WTC11 (cell line): ENCODE measurements around the gene PLIN1. TPM values are rescaled to one million over a fixed set of nuclear protein-coding genes. Genes with fewer than 3 reads are reported as not detected.

Experiments
- ATAC-seq: fragments of 200-7000 bp; cut with Tn5 transposase; 2 replicates; pipeline ENCODE4 v1.10.0; 2021; ENCODE audit warnings: mild to moderate bottlenecking, moderate library complexity
- CTCF ChIA-PET: fragments of 300-600 bp; sonication (Branson Sonifier 250); formaldehyde crosslinking; loops from one replicate; lab custom pipeline; 2021; ENCODE audit warnings: antibody characterized with exemption; lab: Charles Lee
- POLR2A ChIA-PET: fragments of 350-600 bp; sonication (Branson Sonifier 250); formaldehyde crosslinking; loops from one replicate; lab custom pipeline; 2021; ENCODE audit warnings: antibody characterized with exemption; lab: Charles Lee
- DNase-seq: peaks from one replicate; pipeline ENCODE4 v3.0.0; 2021; ENCODE audit warnings: low spot score
- H3K27ac Mint-ChIP-seq: 2 replicates; pipeline ENCODE4 v1.8.0; 2021; ENCODE audit warnings: mixed read lengths
- H3K27me3 Mint-ChIP-seq: 2 replicates; pipeline ENCODE4 v1.8.0; 2021; ENCODE audit warnings: low read depth, mild to moderate bottlenecking, moderate library complexity, mixed read lengths
- H3K36me3 Mint-ChIP-seq: 2 replicates; pipeline ENCODE4 v1.8.0; 2021; ENCODE audit warnings: mixed read lengths
- H3K4me1 Mint-ChIP-seq: 2 replicates; pipeline ENCODE4 v1.8.0; 2022; ENCODE audit warnings: mixed read lengths
- H3K4me3 Mint-ChIP-seq: 2 replicates; pipeline ENCODE4 v1.8.0; 2021; ENCODE audit warnings: mild to moderate bottlenecking, moderate library complexity, mixed read lengths
- H3K9me3 Mint-ChIP-seq: 2 replicates; pipeline ENCODE4 v1.8.0; 2021; ENCODE audit warnings: mixed read lengths
- CREM ChIP-seq: sonication (generic); formaldehyde crosslinking; IDR thresholded peaks from 2 replicates; pipeline ENCODE4 v1.8.1; 2022; ENCODE audit warnings: mild to moderate bottlenecking, missing genetic modification reagents, moderate library complexity
- ELF4 ChIP-seq: sonication (generic); formaldehyde crosslinking; IDR thresholded peaks from 2 replicates; pipeline ENCODE4 v1.8.1; 2022; ENCODE audit warnings: low read depth, mild to moderate bottlenecking, moderate library complexity, missing genetic modification reagents
- FOXJ3 ChIP-seq: sonication (generic); formaldehyde crosslinking; IDR thresholded peaks from 2 replicates; pipeline ENCODE4 v1.9.0; 2021; ENCODE audit warnings: missing genetic modification reagents, mild to moderate bottlenecking, borderline replicate concordance
- FOXP1 ChIP-seq: sonication (generic); formaldehyde crosslinking; IDR thresholded peaks from 2 replicates; pipeline ENCODE4 v1.8.0; 2022; ENCODE audit warnings: missing genetic modification reagents, mild to moderate bottlenecking, moderate library complexity, borderline replicate concordance
- GTF2I ChIP-seq: fragments of 250-450 bp; sonication (Bioruptor Pico); conservative IDR thresholded peaks from 2 replicates; pipeline ENCODE4 v1.4.0; 2021; ENCODE audit warnings: mild to moderate bottlenecking
- IRF1 ChIP-seq: sonication (generic); formaldehyde crosslinking; IDR thresholded peaks from 2 replicates; pipeline ENCODE4 v1.8.0; 2023; ENCODE audit warnings: missing genetic modification reagents
- JAZF1 ChIP-seq: fragments of 250-450 bp; sonication (Bioruptor Pico); IDR thresholded peaks from 2 replicates; pipeline ENCODE4 v1.9.0; 2021; ENCODE audit warnings: moderate library complexity, mild to moderate bottlenecking, inconsistent platforms
- KAT7 ChIP-seq: sonication (generic); formaldehyde crosslinking; IDR thresholded peaks from 2 replicates; pipeline ENCODE4 v1.8.1; 2023; ENCODE audit warnings: missing genetic modification reagents, mild to moderate bottlenecking, borderline replicate concordance
- NR3C1 ChIP-seq: sonication (generic); formaldehyde crosslinking; conservative IDR thresholded peaks from 2 replicates; pipeline ENCODE4 v1.8.1; 2023; ENCODE audit warnings: low read depth, mild to moderate bottlenecking, missing genetic modification reagents
- RELA ChIP-seq: sonication (generic); formaldehyde crosslinking; IDR thresholded peaks from 2 replicates; pipeline ENCODE4 v1.8.1; 2022; ENCODE audit warnings: missing genetic modification reagents, mild to moderate bottlenecking, borderline replicate concordance
- RORB ChIP-seq: fragments of 250-450 bp; sonication (Bioruptor Pico); IDR thresholded peaks from 2 replicates; pipeline ENCODE4 v1.9.0; 2021; ENCODE audit warnings: mild to moderate bottlenecking
- TEAD1 ChIP-seq: sonication (generic); formaldehyde crosslinking; IDR thresholded peaks from 2 replicates; pipeline ENCODE4 v1.8.0; 2022; ENCODE audit warnings: mild to moderate bottlenecking, missing genetic modification reagents
- ZBTB21 ChIP-seq: sonication (generic); formaldehyde crosslinking; IDR thresholded peaks from 2 replicates; pipeline ENCODE4 v1.8.1; 2023; ENCODE audit warnings: mild to moderate bottlenecking, missing genetic modification reagents, borderline replicate concordance
- ZNF396 ChIP-seq: fragments of 250-450 bp; sonication (Bioruptor Pico); IDR thresholded peaks from 2 replicates; pipeline ENCODE4 v1.8.0; 2021; ENCODE audit warnings: mild to moderate bottlenecking, moderate library complexity, borderline replicate concordance
- total RNA-seq: library from RNA; stranded (reverse); gene quantifications from 3 replicates; pipeline ENCODE4 v1.2.3, GENCODE V29; 2021
- TF ChIP-seq, protein P1 (sequence below): sonication (generic); formaldehyde crosslinking; IDR thresholded peaks from 2 replicates; pipeline ENCODE4 v1.8.1; 2023; ENCODE audit warnings: mild to moderate bottlenecking, missing genetic modification reagents, borderline replicate concordance
- TF ChIP-seq, protein P2 (sequence below): sonication (generic); formaldehyde crosslinking; IDR thresholded peaks from 2 replicates; pipeline ENCODE4 v1.8.0; 2023; ENCODE audit warnings: missing genetic modification reagents, mild to moderate bottlenecking, borderline replicate concordance
- TF ChIP-seq, protein P3 (sequence below): sonication (generic); formaldehyde crosslinking; conservative IDR thresholded peaks from 2 replicates; pipeline ENCODE4 v1.8.1; 2022; ENCODE audit warnings: mild to moderate bottlenecking, missing genetic modification reagents

The PLIN1 gene
- total RNA-seq, 1 experiment from 2014 or later, result 0.70 TPM

GRCh38 chr15:89714775-89715174 lies 35.6 kb upstream of the PLIN1 start:
- POLR2A ChIA-PET, result no interaction called here
- no peak for DNase-seq
- TF ChIP-seq, protein P1, sequence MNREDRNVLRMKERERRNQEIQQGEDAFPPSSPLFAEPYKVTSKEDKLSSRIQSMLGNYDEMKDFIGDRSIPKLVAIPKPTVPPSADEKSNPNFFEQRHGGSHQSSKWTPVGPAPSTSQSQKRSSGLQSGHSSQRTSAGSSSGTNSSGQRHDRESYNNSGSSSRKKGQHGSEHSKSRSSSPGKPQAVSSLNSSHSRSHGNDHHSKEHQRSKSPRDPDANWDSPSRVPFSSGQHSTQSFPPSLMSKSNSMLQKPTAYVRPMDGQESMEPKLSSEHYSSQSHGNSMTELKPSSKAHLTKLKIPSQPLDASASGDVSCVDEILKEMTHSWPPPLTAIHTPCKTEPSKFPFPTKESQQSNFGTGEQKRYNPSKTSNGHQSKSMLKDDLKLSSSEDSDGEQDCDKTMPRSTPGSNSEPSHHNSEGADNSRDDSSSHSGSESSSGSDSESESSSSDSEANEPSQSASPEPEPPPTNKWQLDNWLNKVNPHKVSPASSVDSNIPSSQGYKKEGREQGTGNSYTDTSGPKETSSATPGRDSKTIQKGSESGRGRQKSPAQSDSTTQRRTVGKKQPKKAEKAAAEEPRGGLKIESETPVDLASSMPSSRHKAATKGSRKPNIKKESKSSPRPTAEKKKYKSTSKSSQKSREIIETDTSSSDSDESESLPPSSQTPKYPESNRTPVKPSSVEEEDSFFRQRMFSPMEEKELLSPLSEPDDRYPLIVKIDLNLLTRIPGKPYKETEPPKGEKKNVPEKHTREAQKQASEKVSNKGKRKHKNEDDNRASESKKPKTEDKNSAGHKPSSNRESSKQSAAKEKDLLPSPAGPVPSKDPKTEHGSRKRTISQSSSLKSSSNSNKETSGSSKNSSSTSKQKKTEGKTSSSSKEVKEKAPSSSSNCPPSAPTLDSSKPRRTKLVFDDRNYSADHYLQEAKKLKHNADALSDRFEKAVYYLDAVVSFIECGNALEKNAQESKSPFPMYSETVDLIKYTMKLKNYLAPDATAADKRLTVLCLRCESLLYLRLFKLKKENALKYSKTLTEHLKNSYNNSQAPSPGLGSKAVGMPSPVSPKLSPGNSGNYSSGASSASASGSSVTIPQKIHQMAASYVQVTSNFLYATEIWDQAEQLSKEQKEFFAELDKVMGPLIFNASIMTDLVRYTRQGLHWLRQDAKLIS (CRISPR knock-in tag), result no peak
- no peak for TF ChIP-seq FOXP1 (CRISPR knock-in tag)
- TF ChIP-seq GTF2I (CRISPR knock-in tag), result no peak
- TF ChIP-seq, protein P2, sequence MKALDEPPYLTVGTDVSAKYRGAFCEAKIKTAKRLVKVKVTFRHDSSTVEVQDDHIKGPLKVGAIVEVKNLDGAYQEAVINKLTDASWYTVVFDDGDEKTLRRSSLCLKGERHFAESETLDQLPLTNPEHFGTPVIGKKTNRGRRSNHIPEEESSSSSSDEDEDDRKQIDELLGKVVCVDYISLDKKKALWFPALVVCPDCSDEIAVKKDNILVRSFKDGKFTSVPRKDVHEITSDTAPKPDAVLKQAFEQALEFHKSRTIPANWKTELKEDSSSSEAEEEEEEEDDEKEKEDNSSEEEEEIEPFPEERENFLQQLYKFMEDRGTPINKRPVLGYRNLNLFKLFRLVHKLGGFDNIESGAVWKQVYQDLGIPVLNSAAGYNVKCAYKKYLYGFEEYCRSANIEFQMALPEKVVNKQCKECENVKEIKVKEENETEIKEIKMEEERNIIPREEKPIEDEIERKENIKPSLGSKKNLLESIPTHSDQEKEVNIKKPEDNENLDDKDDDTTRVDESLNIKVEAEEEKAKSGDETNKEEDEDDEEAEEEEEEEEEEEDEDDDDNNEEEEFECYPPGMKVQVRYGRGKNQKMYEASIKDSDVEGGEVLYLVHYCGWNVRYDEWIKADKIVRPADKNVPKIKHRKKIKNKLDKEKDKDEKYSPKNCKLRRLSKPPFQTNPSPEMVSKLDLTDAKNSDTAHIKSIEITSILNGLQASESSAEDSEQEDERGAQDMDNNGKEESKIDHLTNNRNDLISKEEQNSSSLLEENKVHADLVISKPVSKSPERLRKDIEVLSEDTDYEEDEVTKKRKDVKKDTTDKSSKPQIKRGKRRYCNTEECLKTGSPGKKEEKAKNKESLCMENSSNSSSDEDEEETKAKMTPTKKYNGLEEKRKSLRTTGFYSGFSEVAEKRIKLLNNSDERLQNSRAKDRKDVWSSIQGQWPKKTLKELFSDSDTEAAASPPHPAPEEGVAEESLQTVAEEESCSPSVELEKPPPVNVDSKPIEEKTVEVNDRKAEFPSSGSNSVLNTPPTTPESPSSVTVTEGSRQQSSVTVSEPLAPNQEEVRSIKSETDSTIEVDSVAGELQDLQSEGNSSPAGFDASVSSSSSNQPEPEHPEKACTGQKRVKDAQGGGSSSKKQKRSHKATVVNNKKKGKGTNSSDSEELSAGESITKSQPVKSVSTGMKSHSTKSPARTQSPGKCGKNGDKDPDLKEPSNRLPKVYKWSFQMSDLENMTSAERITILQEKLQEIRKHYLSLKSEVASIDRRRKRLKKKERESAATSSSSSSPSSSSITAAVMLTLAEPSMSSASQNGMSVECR (CRISPR knock-in tag), result no peak
- TF ChIP-seq TEAD1 (CRISPR knock-in tag), result no peak
- TF ChIP-seq RELA (CRISPR knock-in tag), result no peak
- TF ChIP-seq KAT7, result no peak
- Mint-ChIP-seq H3K9me3 (0 out of 2 replicates have a peak, but pooled peaks cover 2% of the 10 kb centered on the region), H3K4me3 (no peak overlapping the region), H3K36me3 (no peaks in the 10 kb centered on the region), H3K27ac (no peak overlapping the region), H3K4me1 (no peaks in the 10 kb centered on the region), H3K27me3 (no peaks in the 10 kb centered on the region; the same call in 1 of the 2 replicates)
- CTCF ChIA-PET, result no interaction called here
- ATAC-seq, result no peak

- no peak overlapping the region for H3K27ac Mint-ChIP-seq
- CTCF ChIA-PET, result interaction anchor here (1.0 kb wide), 1 partner anchor 34 kb away, joined by 3 read pairs; no protein-coding TSS in a partner anchor
- 0 out of 2 replicates have a peak, but pooled peaks cover 2% of the 10 kb centered on the region for H3K9me3 Mint-ChIP-seq
- ATAC-seq (no peak), DNase-seq (no peak)
- H3K27me3 Mint-ChIP-seq, result peaks cover 9% of the 10 kb centered on the region
- no peak for TF ChIP-seq FOXJ3
- TF ChIP-seq JAZF1 (CRISPR knock-in tag), result no peak
- no peak for TF ChIP-seq RORB (CRISPR knock-in tag)
- no peak for TF ChIP-seq CREM (CRISPR knock-in tag)
- POLR2A ChIA-PET, result no interaction called here
- no peak overlapping the region for H3K4me3 Mint-ChIP-seq
- no peaks in the 10 kb centered on the region for H3K36me3 Mint-ChIP-seq
- no peaks in the 10 kb centered on the region for H3K4me1 Mint-ChIP-seq
Measured at GRCh38 chr15:89707577-89707976, 28.4 kb upstream of the PLIN1 start.

GRCh38 chr15:89704411-89704810 lies 25.2 kb upstream of the PLIN1 start:
- ChIA-PET POLR2A (no interaction called here), CTCF (interaction anchor here (1.0 to 1.7 kb wide), 2 partner anchors 31 to 36 kb away, joined by 4 read pairs; no protein-coding TSS in a partner anchor)
- Mint-ChIP-seq H3K4me1 (no peaks in the 10 kb centered on the region), H3K9me3 (no peaks in the 10 kb centered on the region), H3K36me3 (no peaks in the 10 kb centered on the region), H3K4me3 (no peak overlapping the region), H3K27me3 (peaks cover 14% of the 10 kb centered on the region), H3K27ac (no peak overlapping the region)
- DNase-seq, result no peak
- no peak for ATAC-seq
- no peak for TF ChIP-seq ZBTB21 (CRISPR knock-in tag)
- TF ChIP-seq NR3C1 (CRISPR knock-in tag), result no peak
- TF ChIP-seq, protein P2 (CRISPR knock-in tag), result no peak
- TF ChIP-seq ELF4 (CRISPR knock-in tag), result no peak
- no peak for TF ChIP-seq ZNF396 (CRISPR knock-in tag)
- no peak for TF ChIP-seq IRF1 (CRISPR knock-in tag)
- TF ChIP-seq, protein P3, sequence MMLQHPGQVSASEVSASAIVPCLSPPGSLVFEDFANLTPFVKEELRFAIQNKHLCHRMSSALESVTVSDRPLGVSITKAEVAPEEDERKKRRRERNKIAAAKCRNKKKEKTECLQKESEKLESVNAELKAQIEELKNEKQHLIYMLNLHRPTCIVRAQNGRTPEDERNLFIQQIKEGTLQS (CRISPR knock-in tag), result no peak
